Astrocyte (in vitro differentiated cells and primary cell): ENCODE measurements around the gene FABP3.

Source experiments
- EZH2 ChIP-seq: IDR thresholded peaks from 2 replicates; pipeline ENCODE4 v1.6.1; 2012; ENCODE audit warnings: mild to moderate bottlenecking, low read length, inconsistent platforms; ENCODE audit not compliant: insufficient read depth
- TF ChIP-seq, protein P1 (sequence below): IDR thresholded peaks from 2 replicates; pipeline ENCODE4 v1.5.1; 2011; ENCODE audit warnings: low read depth, mild to moderate bottlenecking, inconsistent platforms, low read length, moderate library complexity; ENCODE audit not compliant: insufficient read depth

- TF ChIP-seq, protein P1, sequence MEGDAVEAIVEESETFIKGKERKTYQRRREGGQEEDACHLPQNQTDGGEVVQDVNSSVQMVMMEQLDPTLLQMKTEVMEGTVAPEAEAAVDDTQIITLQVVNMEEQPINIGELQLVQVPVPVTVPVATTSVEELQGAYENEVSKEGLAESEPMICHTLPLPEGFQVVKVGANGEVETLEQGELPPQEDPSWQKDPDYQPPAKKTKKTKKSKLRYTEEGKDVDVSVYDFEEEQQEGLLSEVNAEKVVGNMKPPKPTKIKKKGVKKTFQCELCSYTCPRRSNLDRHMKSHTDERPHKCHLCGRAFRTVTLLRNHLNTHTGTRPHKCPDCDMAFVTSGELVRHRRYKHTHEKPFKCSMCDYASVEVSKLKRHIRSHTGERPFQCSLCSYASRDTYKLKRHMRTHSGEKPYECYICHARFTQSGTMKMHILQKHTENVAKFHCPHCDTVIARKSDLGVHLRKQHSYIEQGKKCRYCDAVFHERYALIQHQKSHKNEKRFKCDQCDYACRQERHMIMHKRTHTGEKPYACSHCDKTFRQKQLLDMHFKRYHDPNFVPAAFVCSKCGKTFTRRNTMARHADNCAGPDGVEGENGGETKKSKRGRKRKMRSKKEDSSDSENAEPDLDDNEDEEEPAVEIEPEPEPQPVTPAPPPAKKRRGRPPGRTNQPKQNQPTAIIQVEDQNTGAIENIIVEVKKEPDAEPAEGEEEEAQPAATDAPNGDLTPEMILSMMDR: no peak
- TF ChIP-seq EZH2: no peak
Observed at GRCh38 chr1:31361607-31362006, 11.3 kb downstream of the FABP3 start.
